Measurements from ENCODE around the gene SLC22A1. TPM values are rescaled to one million over a fixed set of nuclear protein-coding genes. Genes with fewer than 3 reads are reported as not detected.

Gene SLC22A1
- total and polyA plus RNA-seq, 2 donors (not counting 1 experiment from before 2014, with no cell fraction given) = 0.18 to 1.5 TPM

DNA sequence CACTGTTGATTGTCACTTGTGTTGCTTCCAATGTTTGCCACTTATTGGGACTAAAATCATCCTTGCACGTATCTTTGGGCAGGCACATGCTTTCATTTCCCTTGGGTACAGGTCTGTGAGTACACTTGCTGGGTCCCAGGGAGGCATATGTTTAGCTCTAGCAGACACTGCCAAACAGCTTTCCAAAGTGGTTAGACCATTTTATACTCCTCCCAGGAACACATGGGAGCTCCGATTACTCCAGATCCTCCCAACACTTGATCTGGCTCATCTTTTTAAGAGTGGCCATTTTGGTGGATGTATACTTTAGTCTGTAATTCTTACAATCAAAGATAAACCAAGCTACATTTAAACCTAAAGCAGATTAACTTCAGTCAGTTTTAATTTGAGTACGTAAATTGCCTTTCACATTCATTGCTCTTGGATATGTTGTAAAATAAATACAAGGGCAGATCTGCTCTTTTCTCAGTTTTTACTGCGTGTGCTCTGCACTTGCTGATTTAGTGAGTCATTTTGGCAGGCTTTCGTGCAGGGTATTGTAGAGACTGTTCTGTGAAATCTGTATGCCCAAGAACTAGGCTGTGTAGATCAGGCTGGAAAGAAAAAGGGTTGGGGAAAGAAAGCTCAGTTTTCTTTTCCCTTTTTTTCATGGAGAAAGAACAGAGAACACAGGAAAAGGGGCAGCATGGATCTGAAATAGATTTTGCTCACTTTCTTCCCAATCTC lies 19.5 kb downstream of the SLC22A1 start:
- no peak for ATAC-seq (ENCODE audit: low read depth)
- Histone ChIP-seq H3K27me3 (replicated peaks in 1 of 4; ENCODE audit: control extremely low read depth in 1 of 4, control insufficient read depth in 3 of 4, insufficient read depth in 4 of 4, low read length in 3 of 4) (peaks cover 0 to 3% (median 0%) of the 10 kb centered on the region in 4 experiments), H3K9me3 (ENCODE audit: control extremely low read depth in 1 of 3, control insufficient read depth in 2 of 3, insufficient read depth in 1 of 3, low read length in 2 of 3) (no peaks in the 10 kb centered on the region), H4K20me1 (ENCODE audit: control insufficient read depth, insufficient read depth, low read length, poor library complexity, severe bottlenecking) (no peaks in the 10 kb centered on the region), H3K4me1 (ENCODE audit: control insufficient read depth in 2 of 2, insufficient read depth in 2 of 2, low read length in 2 of 2) (peaks cover 0 to 4% of the 10 kb centered on the region in 2 donors), H2AFZ (ENCODE audit: insufficient read depth, low read depth, low read length, poor library complexity, severe bottlenecking) (no peak overlapping the region), H3K36me3 (replicated peaks in 1 of 2; ENCODE audit: control extremely low read depth in 1 of 2, control insufficient read depth in 1 of 2, extremely low read depth in 1 of 2, insufficient read depth in 2 of 2, low read length in 1 of 2) (no peaks in the 10 kb centered on the region), H3K4me2 (replicated peaks; ENCODE audit: low read depth, low read length, poor library complexity, severe bottlenecking) (no peak overlapping the region), H3K27ac (ENCODE audit: low read length in 2 of 2) (no peak overlapping the region), H3K9ac (ENCODE audit: low read length) (no peak overlapping the region), H3K79me2 (ENCODE audit: control insufficient read depth, insufficient read depth, low read length) (no peaks in the 10 kb centered on the region), H3K4me3 (ENCODE audit: control extremely low read depth in 1 of 5, extremely low read depth in 1 of 5, insufficient read depth in 1 of 5, low read depth in 2 of 5, low read length in 4 of 5) (no peak overlapping the region)
- no peak for DNase-seq
- TF ChIP-seq CTCF (IDR thresholded peaks at IDR 0.05) = no peak
- TF ChIP-seq EZH2 (IDR thresholded peaks at IDR 0.05; ENCODE audit: borderline replicate concordance, insufficient read depth, low read depth, low read length, poor library complexity, severe bottlenecking) = no peak
- ChIA-PET POLR2A (no interaction called here), CTCF (interaction anchor here (0.6 kb wide), 1 partner anchor 1232 kb away, joined by 3 read pairs; no protein-coding TSS in a partner anchor)
- H3K4me1 Mint-ChIP-seq = no peaks in the 10 kb centered on the region
- 83% methylated on average over 4 of the region's 5 CpGs for WGBS (ENCODE audit: insufficient coverage)
- intact Hi-C loops (cut with micrococcal nuclease) = no loop called here
- H3K27ac Mint-ChIP-seq = no peak overlapping the region
- peaks cover 6% of the 10 kb centered on the region for H3K9me3 Mint-ChIP-seq (ENCODE audit: insufficient read depth)
- H3K4me3 Mint-ChIP-seq = no peak overlapping the region
- H3K27me3 Mint-ChIP-seq = no peaks in the 10 kb centered on the region

- H2AFZ ChIP-seq (ENCODE audit: insufficient read depth, low read depth, low read length, poor library complexity, severe bottlenecking) = no peak overlapping the region
- Mint-ChIP-seq H3K27me3 (peaks cover 1% of the 10 kb centered on the region), H3K9me3 (ENCODE audit: insufficient read depth) (peaks cover 6% of the 10 kb centered on the region), H3K4me3 (no peak overlapping the region), H3K27ac (no peak overlapping the region), H3K4me1 (no peaks in the 10 kb centered on the region)
- WGBS (ENCODE audit: insufficient coverage) = 87% methylated on average over 8 of the region's 8 CpGs
- no peak for ATAC-seq (ENCODE audit: low read depth)
- POLR2A ChIA-PET = no interaction called here
- intact Hi-C loops (cut with micrococcal nuclease) = no loop called here
- CTCF ChIA-PET = no interaction called here
- H3K9me3 ChIP-seq (ENCODE audit: control extremely low read depth in 1 of 3, control insufficient read depth in 2 of 3, insufficient read depth in 1 of 3, low read length in 2 of 3) = no peaks in the 10 kb centered on the region
- TF ChIP-seq CTCF (IDR thresholded peaks at IDR 0.05) = no peak
- no peak for TF ChIP-seq EZH2 (IDR thresholded peaks at IDR 0.05; ENCODE audit: borderline replicate concordance, insufficient read depth, low read depth, low read length, poor library complexity, severe bottlenecking)
- H3K36me3 ChIP-seq (replicated peaks in 1 of 2; ENCODE audit: control extremely low read depth in 1 of 2, control insufficient read depth in 1 of 2, extremely low read depth in 1 of 2, insufficient read depth in 2 of 2, low read length in 1 of 2) = no peaks in the 10 kb centered on the region
- H4K20me1 ChIP-seq (ENCODE audit: control insufficient read depth, insufficient read depth, low read length, poor library complexity, severe bottlenecking) = no peaks in the 10 kb centered on the region
- no peak overlapping the region for H3K4me3 ChIP-seq (ENCODE audit: control extremely low read depth in 1 of 5, extremely low read depth in 1 of 5, insufficient read depth in 1 of 5, low read depth in 2 of 5, low read length in 4 of 5)
- H3K27ac ChIP-seq (ENCODE audit: low read length in 2 of 2) = no peak overlapping the region
- H3K4me1 ChIP-seq (ENCODE audit: control insufficient read depth in 2 of 2, insufficient read depth in 2 of 2, low read length in 2 of 2) = peaks cover 0 to 4% of the 10 kb centered on the region in 2 donors
- no peak for DNase-seq
- peaks cover 0 to 3% (median 0%) of the 10 kb centered on the region in 4 experiments for H3K27me3 ChIP-seq (replicated peaks in 1 of 4; ENCODE audit: control extremely low read depth in 1 of 4, control insufficient read depth in 3 of 4, insufficient read depth in 4 of 4, low read length in 3 of 4)
- H3K9ac ChIP-seq (ENCODE audit: low read length) = no peak overlapping the region
- no peak overlapping the region for H3K4me2 ChIP-seq (replicated peaks; ENCODE audit: low read depth, low read length, poor library complexity, severe bottlenecking)
- H3K79me2 ChIP-seq (ENCODE audit: control insufficient read depth, insufficient read depth, low read length) = no peaks in the 10 kb centered on the region
Measured at GRCh38 chr6:160142115-160142715, 20.6 kb downstream of the SLC22A1 start.

Data from B cell (primary cell).